ENCODE measurements around the gene NOSIP.
A peak's percentile ranks its signal among the peaks of the same experiment; 100 is the strongest.

Gene NOSIP

DNA sequence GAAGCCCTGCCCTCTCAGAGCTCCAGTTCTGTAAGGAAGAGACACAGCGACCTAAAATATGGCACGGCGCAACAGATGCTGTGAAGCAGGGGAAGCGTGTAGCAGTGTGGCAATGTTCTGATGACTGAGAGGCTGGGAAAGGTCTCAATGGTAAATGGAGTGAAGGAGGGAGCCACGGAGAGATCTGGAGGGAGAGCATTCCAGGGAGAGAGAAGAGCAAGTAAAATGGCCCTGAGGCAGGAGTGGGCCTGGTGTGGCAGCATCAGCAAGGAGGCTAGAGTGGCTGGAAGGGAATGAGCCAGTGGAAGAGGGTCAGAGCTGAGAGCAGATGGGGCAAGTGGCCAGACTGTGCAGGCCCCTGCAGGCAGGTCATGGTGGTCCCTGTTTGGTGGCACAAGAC, 36.2 kb downstream of the NOSIP start:
- Histone ChIP-seq H3K9me3 (ENCODE audit: control insufficient read depth, low read length) (no peaks in the 10 kb centered on the region), H3K36me3 (ENCODE audit: control insufficient read depth, insufficient read depth, low read length) (peaks cover 3% of the 10 kb centered on the region), H3K4me3 (ENCODE audit: extremely low read depth, insufficient read depth, low read length, poor library complexity, severe bottlenecking) (no peak overlapping the region), H3K27ac (ENCODE audit: low read depth, low read length, severe bottlenecking) (no peak overlapping the region), H3K4me1 (ENCODE audit: control insufficient read depth, insufficient read depth, low read length, poor library complexity, severe bottlenecking) (no peaks in the 10 kb centered on the region)
- WGBS, 2 experiments (ENCODE audit: insufficient coverage in 2 of 2), result 94 to 99% methylated on average over 5 of the region's 5 CpGs

DNA sequence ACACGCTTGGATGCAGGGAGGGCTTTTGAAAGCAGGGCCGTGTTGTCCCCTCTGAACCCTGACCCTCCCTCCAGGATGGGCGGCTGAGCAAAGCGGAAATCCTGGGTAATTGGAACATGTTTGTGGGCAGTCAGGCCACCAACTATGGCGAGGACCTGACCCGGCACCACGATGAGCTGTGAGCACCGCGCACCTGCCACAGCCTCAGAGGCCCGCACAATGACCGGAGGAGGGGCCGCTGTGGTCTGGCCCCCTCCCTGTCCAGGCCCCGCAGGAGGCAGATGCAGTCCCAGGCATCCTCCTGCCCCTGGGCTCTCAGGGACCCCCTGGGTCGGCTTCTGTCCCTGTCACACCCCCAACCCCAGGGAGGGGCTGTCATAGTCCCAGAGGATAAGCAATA, 37.3 kb downstream of the NOSIP start:
- Histone ChIP-seq H3K4me3 (ENCODE audit: extremely low read depth, insufficient read depth, low read length, poor library complexity, severe bottlenecking) (no peak overlapping the region), H3K36me3 (ENCODE audit: control insufficient read depth, insufficient read depth, low read length) (peaks cover 4% of the 10 kb centered on the region), H3K9me3 (ENCODE audit: control insufficient read depth, low read length) (no peaks in the 10 kb centered on the region), H3K27ac (ENCODE audit: low read depth, low read length, severe bottlenecking) (no peak overlapping the region), H3K4me1 (ENCODE audit: control insufficient read depth, insufficient read depth, low read length, poor library complexity, severe bottlenecking) (no peaks in the 10 kb centered on the region)
- WGBS, 2 experiments (ENCODE audit: insufficient coverage in 2 of 2), result 88 to 91% methylated on average over 13 to 14 of the region's 14 CpGs

DNA sequence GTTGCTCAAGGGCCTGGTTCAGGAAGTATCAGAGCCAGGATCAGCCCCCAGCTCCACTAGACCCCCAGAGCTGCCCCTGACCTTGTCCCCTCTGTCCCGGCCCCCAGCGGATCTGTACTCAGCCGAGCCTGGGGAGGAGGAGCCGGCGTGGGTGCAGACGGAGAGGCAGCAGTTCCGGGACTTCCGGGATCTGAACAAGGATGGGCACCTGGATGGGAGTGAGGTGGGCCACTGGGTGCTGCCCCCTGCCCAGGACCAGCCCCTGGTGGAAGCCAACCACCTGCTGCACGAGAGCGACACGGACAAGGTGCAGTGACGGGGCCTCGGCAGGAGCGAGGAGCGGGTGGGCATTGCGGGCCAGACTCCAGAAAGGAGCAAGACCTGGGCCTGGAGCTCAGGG, 37.9 kb downstream of the NOSIP start:
- H3K4me1 ChIP-seq (ENCODE audit: control insufficient read depth, insufficient read depth, low read length, poor library complexity, severe bottlenecking), result no peaks in the 10 kb centered on the region
- WGBS, 2 experiments (ENCODE audit: insufficient coverage in 2 of 2), result 94 to 95% methylated on average over 13 to 16 of the region's 16 CpGs
- peaks cover 4% of the 10 kb centered on the region for H3K36me3 ChIP-seq (ENCODE audit: control insufficient read depth, insufficient read depth, low read length)
- no peak overlapping the region for H3K4me3 ChIP-seq (ENCODE audit: extremely low read depth, insufficient read depth, low read length, poor library complexity, severe bottlenecking)
- no peaks in the 10 kb centered on the region for H3K9me3 ChIP-seq (ENCODE audit: control insufficient read depth, low read length)
- H3K27ac ChIP-seq (ENCODE audit: low read depth, low read length, severe bottlenecking), result no peak overlapping the region

DNA sequence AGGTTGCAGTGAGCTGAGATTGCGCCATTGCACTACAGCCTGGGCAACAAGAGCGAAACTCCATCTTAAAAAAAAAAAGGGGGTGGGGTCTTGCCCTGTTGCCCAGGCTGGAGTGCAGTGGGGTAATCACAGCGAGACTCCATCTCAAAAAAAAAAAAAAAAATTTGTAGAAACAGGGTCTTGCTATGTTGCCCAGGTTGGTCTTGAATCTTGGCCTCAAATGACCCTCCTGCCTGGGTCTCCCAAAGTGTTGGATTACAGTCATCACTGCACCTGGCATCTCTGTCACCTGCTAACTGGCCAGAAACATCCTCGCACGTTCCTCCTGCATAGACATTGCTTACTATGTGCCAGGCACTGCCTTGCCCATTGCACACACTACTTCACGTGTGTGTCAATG, 38.4 kb downstream of the NOSIP start:
- Histone ChIP-seq H3K27ac (ENCODE audit: low read depth, low read length, severe bottlenecking) (no peak overlapping the region), H3K4me1 (ENCODE audit: control insufficient read depth, insufficient read depth, low read length, poor library complexity, severe bottlenecking) (no peaks in the 10 kb centered on the region), H3K36me3 (ENCODE audit: control insufficient read depth, insufficient read depth, low read length) (peaks cover 4% of the 10 kb centered on the region), H3K9me3 (ENCODE audit: control insufficient read depth, low read length) (no peaks in the 10 kb centered on the region), H3K4me3 (ENCODE audit: extremely low read depth, insufficient read depth, low read length, poor library complexity, severe bottlenecking) (no peak overlapping the region)
- 88 to 93% methylated on average over 5 to 6 of the region's 6 CpGs for WGBS, 2 experiments (ENCODE audit: insufficient coverage in 2 of 2)

DNA sequence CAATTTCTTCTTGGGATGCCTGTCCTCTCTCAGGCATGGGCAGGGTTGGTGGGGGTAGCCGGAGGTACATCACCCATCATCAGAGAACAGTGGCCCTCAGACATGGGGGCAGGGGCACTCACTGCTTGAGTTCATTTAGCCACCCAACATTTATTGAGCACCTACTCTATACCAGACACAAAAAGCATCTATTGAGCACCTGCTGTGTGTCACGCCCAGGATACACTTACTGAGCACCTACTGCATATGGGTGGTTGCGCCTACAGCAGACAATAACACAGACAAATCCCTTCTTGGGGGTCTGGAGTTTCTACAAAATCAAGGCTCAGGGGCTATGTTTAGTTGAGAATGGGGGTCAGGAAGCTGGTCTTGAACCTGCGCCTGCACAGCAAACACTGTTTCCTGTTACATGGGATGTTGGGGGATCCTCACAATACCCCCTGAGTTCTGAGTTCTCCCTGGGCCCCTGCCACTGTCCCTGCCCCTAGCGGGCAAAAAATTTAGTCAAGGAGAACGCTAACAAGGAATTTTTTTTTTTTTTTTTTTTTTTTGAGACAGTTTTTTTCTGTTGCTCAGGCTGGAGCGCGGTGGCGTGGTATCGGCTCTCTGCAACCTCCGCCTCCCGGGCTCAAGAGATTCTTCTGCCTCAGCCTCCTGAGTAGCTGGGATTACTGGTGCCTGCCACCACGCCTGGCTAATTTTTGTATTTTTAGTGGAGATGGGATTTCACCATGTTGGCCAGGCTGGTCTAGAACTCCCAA, 41.0 kb downstream of the NOSIP start:
- no peaks in the 10 kb centered on the region for H3K9me3 ChIP-seq (ENCODE audit: control insufficient read depth, low read length)
- peaks cover 4% of the 10 kb centered on the region for H3K36me3 ChIP-seq (ENCODE audit: control insufficient read depth, insufficient read depth, low read length)
- 98 to 100% methylated on average over 1 to 8 of the region's 13 CpGs for WGBS, 2 experiments (ENCODE audit: insufficient coverage in 2 of 2)
- no peak overlapping the region for H3K27ac ChIP-seq (ENCODE audit: low read depth, low read length, severe bottlenecking)
- H3K4me1 ChIP-seq (ENCODE audit: control insufficient read depth, insufficient read depth, low read length, poor library complexity, severe bottlenecking), result no peaks in the 10 kb centered on the region
- no peak overlapping the region for H3K4me3 ChIP-seq (ENCODE audit: extremely low read depth, insufficient read depth, low read length, poor library complexity, severe bottlenecking)

DNA sequence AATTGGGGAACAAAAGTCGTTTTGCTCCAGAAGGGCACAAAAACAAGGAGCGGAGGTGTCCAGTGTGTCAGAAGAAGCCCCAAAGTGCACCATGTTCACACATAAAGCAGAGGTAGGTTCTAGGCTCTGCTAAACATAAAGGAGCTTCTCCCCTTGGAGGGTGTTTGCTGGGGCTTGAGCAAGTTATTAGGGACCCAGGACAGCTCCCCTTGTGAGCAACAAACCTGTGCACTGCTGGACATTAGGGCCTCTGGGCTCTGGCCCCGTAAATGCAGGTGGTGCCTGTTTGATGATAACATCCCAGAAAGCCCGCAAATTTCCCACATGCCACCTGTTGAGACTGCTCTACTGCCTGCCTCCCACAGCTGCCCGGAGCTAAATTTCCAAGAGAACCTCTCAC, 41.7 kb downstream of the NOSIP start:
- Histone ChIP-seq H3K27ac (ENCODE audit: low read depth, low read length, severe bottlenecking) (no peak overlapping the region), H3K4me1 (ENCODE audit: control insufficient read depth, insufficient read depth, low read length, poor library complexity, severe bottlenecking) (no peaks in the 10 kb centered on the region), H3K9me3 (ENCODE audit: control insufficient read depth, low read length) (no peaks in the 10 kb centered on the region), H3K4me3 (ENCODE audit: extremely low read depth, insufficient read depth, low read length, poor library complexity, severe bottlenecking) (no peak overlapping the region), H3K36me3 (ENCODE audit: control insufficient read depth, insufficient read depth, low read length) (peaks cover 4% of the 10 kb centered on the region)
- WGBS, 2 experiments (ENCODE audit: insufficient coverage in 2 of 2), result 93 to 100% methylated on average over 4 to 5 of the region's 5 CpGs

DNA sequence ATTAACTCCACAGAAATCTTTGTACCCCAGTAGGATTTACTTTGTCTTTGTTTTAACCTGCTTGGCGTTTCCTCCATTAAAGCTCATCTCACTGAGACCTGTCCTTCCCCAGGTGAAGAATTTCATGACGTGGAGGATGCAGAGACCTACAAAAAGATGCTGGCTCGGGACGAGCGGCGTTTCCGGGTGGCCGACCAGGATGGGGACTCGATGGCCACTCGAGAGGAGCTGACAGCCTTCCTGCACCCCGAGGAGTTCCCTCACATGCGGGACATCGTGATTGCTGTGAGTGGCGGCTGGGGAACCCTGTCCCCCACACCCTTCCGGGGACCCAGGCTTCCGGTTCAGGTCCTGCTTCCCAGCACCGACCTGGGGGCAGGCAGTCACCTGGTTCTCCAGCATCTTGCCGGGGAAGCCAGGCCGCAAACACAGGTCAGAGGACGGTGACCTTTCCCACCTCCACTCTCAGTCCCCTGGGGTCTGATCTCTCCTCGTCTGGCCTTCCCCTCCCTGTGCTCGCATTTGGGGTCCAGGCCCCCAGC, 43.4 kb downstream of the NOSIP start:
- Histone ChIP-seq H3K36me3 (ENCODE audit: control insufficient read depth, insufficient read depth, low read length) (peaks cover 4% of the 10 kb centered on the region), H3K4me1 (ENCODE audit: control insufficient read depth, insufficient read depth, low read length, poor library complexity, severe bottlenecking) (peaks cover 7% of the 10 kb centered on the region), H3K4me3 (ENCODE audit: extremely low read depth, insufficient read depth, low read length, poor library complexity, severe bottlenecking) (no peak overlapping the region), H3K9me3 (ENCODE audit: control insufficient read depth, low read length) (no peaks in the 10 kb centered on the region), H3K27ac (ENCODE audit: low read depth, low read length, severe bottlenecking) (no peak overlapping the region)
- 93 to 94% methylated on average over 21 to 22 of the region's 22 CpGs for WGBS, 2 experiments (ENCODE audit: insufficient coverage in 2 of 2)

DNA sequence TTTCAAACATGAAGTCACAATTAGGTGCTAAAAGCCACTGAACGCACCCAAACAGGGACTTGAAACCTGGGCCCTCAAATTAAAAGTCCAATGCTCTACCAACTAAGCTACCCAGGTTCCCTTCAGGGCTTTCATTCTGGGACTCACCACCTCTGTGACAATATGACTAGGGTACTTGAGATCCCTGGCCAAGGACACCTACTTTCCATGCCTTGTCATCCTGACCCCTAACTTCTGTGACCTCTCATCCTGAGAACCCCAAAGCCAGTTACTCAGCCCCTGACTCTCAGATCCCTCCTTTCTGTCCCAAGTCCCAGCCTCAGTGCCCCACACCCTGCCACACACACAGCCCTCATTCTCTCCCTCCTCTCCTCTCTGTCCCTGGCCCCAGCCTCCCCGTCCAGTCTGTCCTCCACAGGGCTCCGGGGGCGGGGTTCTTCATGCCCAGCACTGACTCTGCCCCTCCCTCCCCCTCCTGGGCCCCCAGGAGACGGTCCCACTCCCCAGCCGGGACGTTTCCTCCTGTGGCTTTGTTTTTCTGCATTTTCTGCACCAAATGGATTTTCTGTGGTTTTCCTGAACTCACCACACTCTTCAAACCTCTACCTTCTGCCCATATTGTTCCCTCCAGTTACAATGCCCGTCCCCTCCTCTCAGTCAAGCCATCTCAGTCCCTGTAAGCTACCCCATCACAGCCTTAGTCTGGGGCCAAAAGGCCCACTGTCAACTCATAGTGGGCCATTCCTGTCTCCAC, 45.5 kb downstream of the NOSIP start:
- WGBS, 2 experiments (ENCODE audit: insufficient coverage in 2 of 2), result 54% methylated on average over 6 to 8 of the region's 8 CpGs
- Histone ChIP-seq H3K36me3 (ENCODE audit: control insufficient read depth, insufficient read depth, low read length) (peaks cover 4% of the 10 kb centered on the region), H3K4me1 (ENCODE audit: control insufficient read depth, insufficient read depth, low read length, poor library complexity, severe bottlenecking) (peaks cover 7% of the 10 kb centered on the region), H3K4me3 (ENCODE audit: extremely low read depth, insufficient read depth, low read length, poor library complexity, severe bottlenecking) (peak overlapping the region; percentile 55), H3K27ac (ENCODE audit: low read depth, low read length, severe bottlenecking) (no peak overlapping the region), H3K9me3 (ENCODE audit: control insufficient read depth, low read length) (no peaks in the 10 kb centered on the region)

DNA sequence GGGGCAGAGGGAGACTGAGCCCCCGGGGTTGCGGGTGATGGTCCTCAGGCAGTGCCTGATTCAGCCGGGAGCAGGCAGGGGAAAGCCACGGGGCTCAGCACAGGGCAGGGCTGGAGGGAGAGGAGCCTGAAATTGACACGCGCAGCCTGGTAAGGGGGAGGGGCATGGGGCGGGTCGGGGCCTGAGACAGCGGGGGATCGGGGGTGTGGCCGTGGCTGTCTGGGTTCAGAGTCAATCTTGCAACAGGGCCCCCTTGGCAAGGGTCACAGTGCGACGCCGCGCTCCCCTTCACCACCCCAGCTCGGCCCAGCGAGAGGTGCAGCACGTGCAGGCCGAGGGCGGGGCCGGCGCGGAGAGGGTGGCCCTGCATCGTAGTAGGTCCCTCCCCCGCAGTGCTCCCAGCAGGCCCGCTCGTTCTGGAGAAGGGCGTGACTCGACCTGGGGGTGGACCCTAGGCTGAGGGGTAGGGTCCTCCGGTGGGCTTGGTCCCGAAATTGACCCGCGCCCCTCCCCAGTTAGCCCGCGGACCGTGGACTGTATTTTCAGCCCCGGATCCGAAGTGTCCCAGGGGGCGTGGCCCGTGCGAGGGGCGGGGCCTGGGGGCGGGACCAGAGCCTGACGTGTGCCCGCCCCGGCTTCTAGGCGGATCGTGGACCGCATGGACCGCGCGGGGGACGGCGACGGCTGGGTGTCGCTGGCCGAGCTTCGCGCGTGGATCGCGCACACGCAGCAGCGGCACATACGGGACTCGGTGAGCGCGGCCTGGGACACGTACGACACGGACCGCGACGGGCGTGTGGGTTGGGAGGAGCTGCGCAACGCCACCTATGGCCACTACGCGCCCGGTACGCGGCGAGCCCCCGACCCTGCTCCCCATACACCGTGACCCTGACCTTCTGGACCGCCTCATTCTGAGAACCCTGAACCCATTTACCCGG, 46.5 kb downstream of the NOSIP start:
- 1% methylated on average over 41 to 73 of the region's 87 CpGs for WGBS, 2 experiments (ENCODE audit: insufficient coverage in 2 of 2)
- Histone ChIP-seq H3K36me3 (ENCODE audit: control insufficient read depth, insufficient read depth, low read length) (no peaks in the 10 kb centered on the region), H3K27ac (ENCODE audit: low read depth, low read length, severe bottlenecking) (peak overlapping the region; percentile 77)

DNA sequence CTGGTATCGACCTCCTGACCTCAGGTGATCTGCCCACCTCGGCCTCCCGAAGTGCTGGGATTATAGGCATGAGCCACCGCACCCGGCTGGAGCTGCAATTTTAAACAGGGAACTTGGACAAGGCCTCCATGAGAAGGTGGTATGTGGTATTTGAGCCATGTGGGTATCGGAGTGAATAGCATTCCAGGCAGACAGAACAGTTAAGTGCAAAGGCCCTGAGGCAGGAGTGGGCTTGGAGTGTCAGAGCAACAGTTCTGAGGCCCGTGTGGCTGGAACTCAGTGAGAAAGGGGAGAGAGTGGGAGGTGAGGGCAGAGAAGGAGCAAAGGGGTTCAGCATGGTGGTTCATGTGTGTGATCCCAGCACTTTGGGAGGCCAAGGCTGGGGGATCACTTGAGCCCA, 49.6 kb downstream of the NOSIP start:
- H3K27ac ChIP-seq (ENCODE audit: low read depth, low read length, severe bottlenecking), result no peak overlapping the region

More for the DNA sequence above, 46.5 kb downstream of the NOSIP start:
- peaks cover 7% of the 10 kb centered on the region for H3K4me1 ChIP-seq (ENCODE audit: control insufficient read depth, insufficient read depth, low read length, poor library complexity, severe bottlenecking)
- H3K4me3 ChIP-seq (ENCODE audit: extremely low read depth, insufficient read depth, low read length, poor library complexity, severe bottlenecking), result peak overlapping the region; percentile 55
- H3K9me3 ChIP-seq (ENCODE audit: control insufficient read depth, low read length), result no peaks in the 10 kb centered on the region

More for the DNA sequence above, 49.6 kb downstream of the NOSIP start:
- peaks cover 7% of the 10 kb centered on the region for H3K4me1 ChIP-seq (ENCODE audit: control insufficient read depth, insufficient read depth, low read length, poor library complexity, severe bottlenecking)
- H3K4me3 ChIP-seq (ENCODE audit: extremely low read depth, insufficient read depth, low read length, poor library complexity, severe bottlenecking), result no peak overlapping the region
- no peaks in the 10 kb centered on the region for H3K36me3 ChIP-seq (ENCODE audit: control insufficient read depth, insufficient read depth, low read length)
- WGBS, 2 experiments (ENCODE audit: insufficient coverage in 2 of 2), result 94 to 95% methylated on average over 7 of the region's 7 CpGs
- no peaks in the 10 kb centered on the region for H3K9me3 ChIP-seq (ENCODE audit: control insufficient read depth, low read length)
